ENCODE data around the gene TBC1D12.

- TF ChIP-seq EZH2phosphoT487 (IDR thresholded peaks at IDR 0.05) (no peak), CTCF (IDR thresholded peaks at IDR 0.05) (no peak), EZH2 (IDR thresholded peaks at IDR 0.05) (no peak)
Observed at GRCh38 chr10:94420998-94421528, 18.7 kb downstream of the TBC1D12 start.

Data from neural progenitor cell (in vitro differentiated cells).